Gastrocnemius medialis (tissue), 4 donors: Measurements from ENCODE around the gene ZNF438.

Experiments used
- POLR2A ChIP-seq, 2 donors: fragments of 450-650 bp; IDR thresholded peaks; one replicate each; pipeline ENCODE4 v1.6.1; 2017; ENCODE audit warnings: antibody characterized with exemption in 2 of 2, mild to moderate bottlenecking in 2 of 2, moderate library complexity in 2 of 2
- TF ChIP-seq, protein P1 (sequence below), 5 experiments: fragments of 450-650 bp in 3 of 5; fragments of 200-600 bp in 2 of 5; sonication (generic) in 2 of 5; IDR thresholded peaks in 4 of 5; conservative IDR thresholded peaks in 1 of 5; 1 replicate in 4 of 5; 2 replicates in 1 of 5; pipeline ENCODE4 v1.5.1; 2016 to 2019; ENCODE audit warnings: antibody characterized with exemption in 5 of 5, mild to moderate bottlenecking in 3 of 5, moderate library complexity in 3 of 5

DNA sequence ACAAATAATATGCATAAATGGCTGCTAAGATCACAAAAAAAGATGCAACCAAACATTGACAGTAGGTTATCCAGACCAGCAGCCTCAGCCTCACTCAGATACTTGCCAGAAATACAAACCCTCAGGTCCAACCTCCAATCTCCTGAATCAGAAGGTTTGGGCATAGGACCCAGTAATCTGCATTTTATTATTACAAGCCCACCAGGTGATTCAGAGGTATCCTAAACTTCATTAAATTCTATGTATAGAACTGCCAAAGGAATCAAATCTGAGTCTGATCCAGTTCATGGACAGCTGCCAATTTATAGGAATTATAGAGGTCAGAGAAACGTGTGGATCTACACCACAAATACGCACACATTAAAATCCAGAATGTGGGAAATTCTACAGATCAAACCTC, 41.3 kb downstream of the ZNF438 start:
- TF ChIP-seq, protein P1, sequence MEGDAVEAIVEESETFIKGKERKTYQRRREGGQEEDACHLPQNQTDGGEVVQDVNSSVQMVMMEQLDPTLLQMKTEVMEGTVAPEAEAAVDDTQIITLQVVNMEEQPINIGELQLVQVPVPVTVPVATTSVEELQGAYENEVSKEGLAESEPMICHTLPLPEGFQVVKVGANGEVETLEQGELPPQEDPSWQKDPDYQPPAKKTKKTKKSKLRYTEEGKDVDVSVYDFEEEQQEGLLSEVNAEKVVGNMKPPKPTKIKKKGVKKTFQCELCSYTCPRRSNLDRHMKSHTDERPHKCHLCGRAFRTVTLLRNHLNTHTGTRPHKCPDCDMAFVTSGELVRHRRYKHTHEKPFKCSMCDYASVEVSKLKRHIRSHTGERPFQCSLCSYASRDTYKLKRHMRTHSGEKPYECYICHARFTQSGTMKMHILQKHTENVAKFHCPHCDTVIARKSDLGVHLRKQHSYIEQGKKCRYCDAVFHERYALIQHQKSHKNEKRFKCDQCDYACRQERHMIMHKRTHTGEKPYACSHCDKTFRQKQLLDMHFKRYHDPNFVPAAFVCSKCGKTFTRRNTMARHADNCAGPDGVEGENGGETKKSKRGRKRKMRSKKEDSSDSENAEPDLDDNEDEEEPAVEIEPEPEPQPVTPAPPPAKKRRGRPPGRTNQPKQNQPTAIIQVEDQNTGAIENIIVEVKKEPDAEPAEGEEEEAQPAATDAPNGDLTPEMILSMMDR (IDR thresholded peaks at IDR 0.05 in 4 of 5, conservative IDR thresholded peaks at IDR 0.05 in 1 of 5): no peak
- no peak for TF ChIP-seq POLR2A (IDR thresholded peaks at IDR 0.05)
